H1 (cell line): Measurements from ENCODE around the gene ZNF441. TPM values are rescaled to one million over a fixed set of nuclear protein-coding genes. Genes with fewer than 3 reads are reported as not detected.

Experiments
- BCL11A ChIP-seq, 2 experiments: IDR thresholded peaks; one replicate each; pipeline ENCODE4 v1.6.1; 2011; ENCODE audit warnings: low read depth in 2 of 2, low read length in 2 of 2, mild to moderate bottlenecking in 2 of 2
- CEBPB ChIP-seq: IDR thresholded peaks from 2 replicates; pipeline ENCODE4 v1.6.1; 2012; ENCODE audit warnings: low read depth, low read length
- EGR1 ChIP-seq: IDR thresholded peaks from 2 replicates; pipeline ENCODE4 v1.6.1; 2011; ENCODE audit warnings: low read depth, low read length, borderline replicate concordance
- GTF2F1 ChIP-seq: IDR thresholded peaks from 2 replicates; pipeline ENCODE4 v1.6.1; 2012; ENCODE audit warnings: low read depth, low read length, improper control_type of control experiment, borderline replicate concordance
- NANOG ChIP-seq: IDR thresholded peaks from 2 replicates; pipeline ENCODE4 v1.6.1; 2011; ENCODE audit warnings: low read length, low read depth, mild to moderate bottlenecking, inconsistent platforms; ENCODE audit not compliant: insufficient read depth, poor library complexity, severe bottlenecking
- POU5F1 ChIP-seq: IDR thresholded peaks from 2 replicates; pipeline ENCODE4 v1.6.1; 2011; ENCODE audit warnings: low read depth, mild to moderate bottlenecking, low read length, moderate library complexity
- RBBP5 ChIP-seq: IDR thresholded peaks from 2 replicates; pipeline ENCODE4 v1.7.1; 2012; ENCODE audit warnings: low read depth, mild to moderate bottlenecking, inconsistent platforms, low read length, moderate library complexity, borderline replicate concordance
- polyA plus RNA-seq, 7 experiments: library from polyadenylated mRNA; depleted of rRNA in 3 of 7; stranded (reverse) in 5 of 7; unstranded in 2 of 7; fragments of >200 nt in 5 of 7; fragments of 200-250 nt in 2 of 7; gene quantifications; 1 replicate in 5 of 7; 2 replicates in 1 of 7; 4 replicates in 1 of 7; pipeline versions ENCODE4 v1.2.1 to v1.2.3, GENCODE V29; 2011 to 2013; ENCODE audit warnings: missing spikeins in 2 of 7, mixed read lengths in 2 of 7
- total RNA-seq: library from RNA; stranded (reverse); fragmentation: NEBNext Ultra II Directional; extraction: Animal tissue kit (Norgen Biotek cat#: 25700); gene quantifications from 2 replicates; pipeline ENCODE4 v1.2.1, GENCODE V29; 2021
- TF ChIP-seq, protein P1 (sequence below): fragments of 300-600 bp; sonication (generic); IDR thresholded peaks from 2 replicates; pipeline ENCODE4 v1.7.1; 2012; ENCODE audit warnings: low read length, moderate library complexity, mild to moderate bottlenecking, inconsistent platforms; ENCODE audit not compliant: insufficient replicate concordance

The ZNF441 gene
- total and polyA plus RNA-seq, 2 of the 8 experiments (the other 6 are each of a cell fraction or from before 2014, with no cell fraction given) = 0.09 to 0.48 TPM

DNA sequence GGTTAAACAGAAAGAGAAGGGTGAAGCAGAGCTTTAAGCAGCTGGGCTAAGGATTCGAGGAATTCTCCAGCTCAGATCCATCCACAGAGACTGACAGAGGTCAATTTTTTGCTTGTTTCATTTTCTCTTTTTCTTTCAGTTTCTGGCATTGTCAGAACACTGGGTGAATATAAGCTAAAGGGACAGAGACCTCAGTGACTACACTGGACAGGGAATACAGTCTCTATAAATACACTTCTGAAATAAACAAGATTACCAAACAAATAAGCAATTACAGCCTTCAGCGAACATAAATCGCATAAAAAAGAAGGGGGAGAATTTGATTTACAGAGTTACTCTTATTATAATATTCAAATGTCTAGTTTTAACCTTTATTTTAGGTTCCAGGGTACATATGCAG lies 3.7 kb upstream of the ZNF441 start (continued):
- TF ChIP-seq, protein P1, sequence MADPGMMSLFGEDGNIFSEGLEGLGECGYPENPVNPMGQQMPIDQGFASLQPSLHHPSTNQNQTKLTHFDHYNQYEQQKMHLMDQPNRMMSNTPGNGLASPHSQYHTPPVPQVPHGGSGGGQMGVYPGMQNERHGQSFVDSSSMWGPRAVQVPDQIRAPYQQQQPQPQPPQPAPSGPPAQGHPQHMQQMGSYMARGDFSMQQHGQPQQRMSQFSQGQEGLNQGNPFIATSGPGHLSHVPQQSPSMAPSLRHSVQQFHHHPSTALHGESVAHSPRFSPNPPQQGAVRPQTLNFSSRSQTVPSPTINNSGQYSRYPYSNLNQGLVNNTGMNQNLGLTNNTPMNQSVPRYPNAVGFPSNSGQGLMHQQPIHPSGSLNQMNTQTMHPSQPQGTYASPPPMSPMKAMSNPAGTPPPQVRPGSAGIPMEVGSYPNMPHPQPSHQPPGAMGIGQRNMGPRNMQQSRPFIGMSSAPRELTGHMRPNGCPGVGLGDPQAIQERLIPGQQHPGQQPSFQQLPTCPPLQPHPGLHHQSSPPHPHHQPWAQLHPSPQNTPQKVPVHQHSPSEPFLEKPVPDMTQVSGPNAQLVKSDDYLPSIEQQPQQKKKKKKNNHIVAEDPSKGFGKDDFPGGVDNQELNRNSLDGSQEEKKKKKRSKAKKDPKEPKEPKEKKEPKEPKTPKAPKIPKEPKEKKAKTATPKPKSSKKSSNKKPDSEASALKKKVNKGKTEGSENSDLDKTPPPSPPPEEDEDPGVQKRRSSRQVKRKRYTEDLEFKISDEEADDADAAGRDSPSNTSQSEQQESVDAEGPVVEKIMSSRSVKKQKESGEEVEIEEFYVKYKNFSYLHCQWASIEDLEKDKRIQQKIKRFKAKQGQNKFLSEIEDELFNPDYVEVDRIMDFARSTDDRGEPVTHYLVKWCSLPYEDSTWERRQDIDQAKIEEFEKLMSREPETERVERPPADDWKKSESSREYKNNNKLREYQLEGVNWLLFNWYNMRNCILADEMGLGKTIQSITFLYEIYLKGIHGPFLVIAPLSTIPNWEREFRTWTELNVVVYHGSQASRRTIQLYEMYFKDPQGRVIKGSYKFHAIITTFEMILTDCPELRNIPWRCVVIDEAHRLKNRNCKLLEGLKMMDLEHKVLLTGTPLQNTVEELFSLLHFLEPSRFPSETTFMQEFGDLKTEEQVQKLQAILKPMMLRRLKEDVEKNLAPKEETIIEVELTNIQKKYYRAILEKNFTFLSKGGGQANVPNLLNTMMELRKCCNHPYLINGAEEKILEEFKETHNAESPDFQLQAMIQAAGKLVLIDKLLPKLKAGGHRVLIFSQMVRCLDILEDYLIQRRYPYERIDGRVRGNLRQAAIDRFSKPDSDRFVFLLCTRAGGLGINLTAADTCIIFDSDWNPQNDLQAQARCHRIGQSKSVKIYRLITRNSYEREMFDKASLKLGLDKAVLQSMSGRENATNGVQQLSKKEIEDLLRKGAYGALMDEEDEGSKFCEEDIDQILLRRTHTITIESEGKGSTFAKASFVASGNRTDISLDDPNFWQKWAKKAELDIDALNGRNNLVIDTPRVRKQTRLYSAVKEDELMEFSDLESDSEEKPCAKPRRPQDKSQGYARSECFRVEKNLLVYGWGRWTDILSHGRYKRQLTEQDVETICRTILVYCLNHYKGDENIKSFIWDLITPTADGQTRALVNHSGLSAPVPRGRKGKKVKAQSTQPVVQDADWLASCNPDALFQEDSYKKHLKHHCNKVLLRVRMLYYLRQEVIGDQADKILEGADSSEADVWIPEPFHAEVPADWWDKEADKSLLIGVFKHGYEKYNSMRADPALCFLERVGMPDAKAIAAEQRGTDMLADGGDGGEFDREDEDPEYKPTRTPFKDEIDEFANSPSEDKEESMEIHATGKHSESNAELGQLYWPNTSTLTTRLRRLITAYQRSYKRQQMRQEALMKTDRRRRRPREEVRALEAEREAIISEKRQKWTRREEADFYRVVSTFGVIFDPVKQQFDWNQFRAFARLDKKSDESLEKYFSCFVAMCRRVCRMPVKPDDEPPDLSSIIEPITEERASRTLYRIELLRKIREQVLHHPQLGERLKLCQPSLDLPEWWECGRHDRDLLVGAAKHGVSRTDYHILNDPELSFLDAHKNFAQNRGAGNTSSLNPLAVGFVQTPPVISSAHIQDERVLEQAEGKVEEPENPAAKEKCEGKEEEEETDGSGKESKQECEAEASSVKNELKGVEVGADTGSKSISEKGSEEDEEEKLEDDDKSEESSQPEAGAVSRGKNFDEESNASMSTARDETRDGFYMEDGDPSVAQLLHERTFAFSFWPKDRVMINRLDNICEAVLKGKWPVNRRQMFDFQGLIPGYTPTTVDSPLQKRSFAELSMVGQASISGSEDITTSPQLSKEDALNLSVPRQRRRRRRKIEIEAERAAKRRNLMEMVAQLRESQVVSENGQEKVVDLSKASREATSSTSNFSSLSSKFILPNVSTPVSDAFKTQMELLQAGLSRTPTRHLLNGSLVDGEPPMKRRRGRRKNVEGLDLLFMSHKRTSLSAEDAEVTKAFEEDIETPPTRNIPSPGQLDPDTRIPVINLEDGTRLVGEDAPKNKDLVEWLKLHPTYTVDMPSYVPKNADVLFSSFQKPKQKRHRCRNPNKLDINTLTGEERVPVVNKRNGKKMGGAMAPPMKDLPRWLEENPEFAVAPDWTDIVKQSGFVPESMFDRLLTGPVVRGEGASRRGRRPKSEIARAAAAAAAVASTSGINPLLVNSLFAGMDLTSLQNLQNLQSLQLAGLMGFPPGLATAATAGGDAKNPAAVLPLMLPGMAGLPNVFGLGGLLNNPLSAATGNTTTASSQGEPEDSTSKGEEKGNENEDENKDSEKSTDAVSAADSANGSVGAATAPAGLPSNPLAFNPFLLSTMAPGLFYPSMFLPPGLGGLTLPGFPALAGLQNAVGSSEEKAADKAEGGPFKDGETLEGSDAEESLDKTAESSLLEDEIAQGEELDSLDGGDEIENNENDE = no peak
- TF ChIP-seq BCL11A (IDR thresholded peaks at IDR 0.05; ENCODE audit: low read depth in 2 of 2, low read length in 2 of 2) (no peak), NANOG (no peak), RBBP5 (no peak), CEBPB (no peak), EGR1 (no peak), POU5F1 (no peak), GTF2F1 (no peak)
